GM12878 (cell line): Measurements from ENCODE around the gene B9D1. TPM values are rescaled to one million over a fixed set of nuclear protein-coding genes. Genes with fewer than 3 reads are reported as not detected.

ENCODE experiments used
- ATAC-seq: fragments of 200-7000 bp; cut with Tn5 transposase; 3 replicates; pipeline ENCODE4 v1.9.1; 2020; ENCODE audit warnings: mild to moderate bottlenecking, moderate library complexity
- BruUV-seq: library from RNA; stranded (reverse); fragments of 400-500 nt; replicated peaks from 2 replicates; lab custom pipeline; 2021; lab: Mats Ljungman, UMichigan
- CTCF ChIA-PET: fragments of 300-600 bp; sonication (Branson Sonifier 250); formaldehyde crosslinking; extraction: SDS; loops from one replicate; lab custom pipeline; 2021; ENCODE audit warnings: inconsistent platforms; lab: Yijun Ruan, JAX
- POLR2A ChIA-PET: fragments of 350-600 bp; formaldehyde crosslinking; extraction: SDS; loops from one replicate; lab custom pipeline; 2021; ENCODE audit warnings: inconsistent platforms; lab: Charles Lee
- RAD21 ChIA-PET: fragments of 300-600 bp; sonication (Branson Sonifier 250); formaldehyde crosslinking; loops from one replicate; lab custom pipeline; 2023; ENCODE audit warnings: antibody characterized with exemption; ENCODE audit not compliant: unreplicated experiment; lab: Charles Lee
- SMC1A ChIA-PET: fragments of 300-600 bp; sonication (Branson Sonifier 250); formaldehyde crosslinking; loops from one replicate; lab custom pipeline; 2023; ENCODE audit not compliant: unreplicated experiment, uncharacterized antibody; lab: Charles Lee
- DNase-seq: peaks from one replicate; pipeline ENCODE4 v3.0.0-alpha.2; 2011; ENCODE audit warnings: low read depth, low spot score
- FAIRE-seq: peaks from 3 replicates; lab custom pipeline; 2011; peaks lifted over from hg19 to GRCh38; lab: Jason Lieb, UNC
- H2AFZ ChIP-seq: 2 replicates; pipeline ENCODE4 v1.6.0; 2011; ENCODE audit warnings: low read depth, low read length, control low read depth; ENCODE audit not compliant: control insufficient read depth
- H3K27ac ChIP-seq: 2 replicates; pipeline ENCODE4 v1.5.1; 2011; ENCODE audit warnings: control low read depth; ENCODE audit not compliant: control insufficient read depth, insufficient read depth
- H3K27me3 ChIP-seq, 2 experiments: replicated peaks in 1 of 2; 2 replicates each; pipeline versions ENCODE4 v1.6.0 to v1.6.1; 2011; ENCODE audit warnings: low read length in 1 of 2; ENCODE audit not compliant: control insufficient read depth in 2 of 2, insufficient read depth in 2 of 2
- H3K36me3 ChIP-seq, 2 experiments: 2 replicates each; pipeline ENCODE4 v1.5.1; 2011; ENCODE audit warnings: low read length in 1 of 2; ENCODE audit not compliant: control insufficient read depth in 2 of 2, insufficient read depth in 2 of 2
- H3K4me1 ChIP-seq: 2 replicates; pipeline ENCODE4 v1.6.1; 2011; ENCODE audit warnings: mild to moderate bottlenecking, low read length, moderate library complexity, mixed read lengths; ENCODE audit not compliant: control insufficient read depth, insufficient read depth
- H3K4me2 ChIP-seq: 2 replicates; pipeline ENCODE4 v1.6.0; 2011; ENCODE audit warnings: control low read depth; ENCODE audit not compliant: control insufficient read depth, insufficient read depth
- H3K4me3 ChIP-seq: fragments of 200-600 bp; sonication (generic); 2 replicates; pipeline ENCODE4 v1.5.1; 2016
- H3K79me2 ChIP-seq: 2 replicates; pipeline ENCODE4 v1.6.0; 2011; ENCODE audit warnings: low read length; ENCODE audit not compliant: control insufficient read depth, insufficient read depth
- H3K9ac ChIP-seq: 2 replicates; pipeline ENCODE4 v1.8.0; 2011; ENCODE audit warnings: low read length, control low read depth, mixed read lengths; ENCODE audit not compliant: control insufficient read depth, insufficient read depth
- H3K9me3 ChIP-seq: replicated peaks from 3 replicates; pipeline ENCODE4 v1.5.1; 2011; ENCODE audit warnings: mild to moderate bottlenecking, low read length; ENCODE audit not compliant: control insufficient read depth, insufficient read depth
- H4K20me1 ChIP-seq: 2 replicates; pipeline ENCODE4 v1.6.0; 2011; ENCODE audit not compliant: control insufficient read depth, insufficient read depth
- ATF3 ChIP-seq: IDR thresholded peaks from 2 replicates; pipeline ENCODE4 v1.6.1; 2011; ENCODE audit warnings: low read depth, mild to moderate bottlenecking, low read length, moderate library complexity, borderline replicate concordance; ENCODE audit errors: extremely low read depth
- BCL11A ChIP-seq: IDR thresholded peaks from 2 replicates; pipeline ENCODE4 v1.6.1; 2011; ENCODE audit warnings: low read depth, low read length
- BCLAF1 ChIP-seq: fragments of 450-650 bp; IDR thresholded peaks from 2 replicates; pipeline ENCODE4 v1.6.1; 2017; ENCODE audit warnings: antibody characterized with exemption, mild to moderate bottlenecking, moderate library complexity
- BMI1 ChIP-seq: fragments of 450-650 bp; IDR thresholded peaks from 2 replicates; pipeline ENCODE4 v1.6.1; 2016; ENCODE audit warnings: mild to moderate bottlenecking, moderate library complexity, borderline replicate concordance
- CBFB ChIP-seq: IDR thresholded peaks from 2 replicates; pipeline ENCODE4 v1.6.1; 2016; ENCODE audit warnings: antibody characterized with exemption, low read depth
- EED ChIP-seq: sonication (generic); IDR thresholded peaks from 2 replicates; pipeline ENCODE4 v1.6.1; 2016; ENCODE audit warnings: antibody characterized with exemption, low read depth
- ESRRA ChIP-seq: IDR thresholded peaks from 2 replicates; pipeline ENCODE4 v1.6.1; 2012; ENCODE audit warnings: mild to moderate bottlenecking, low read length, improper control_type of control experiment
- FOS ChIP-seq: IDR thresholded peaks from 3 replicates; pipeline ENCODE4 v1.6.1; 2011; ENCODE audit warnings: borderline replicate concordance; ENCODE audit not compliant: insufficient read length; ENCODE audit errors: extremely low read depth
- HDAC2 ChIP-seq: fragments of 200-600 bp; sonication (generic); IDR thresholded peaks from 2 replicates; pipeline ENCODE4 v1.6.1; 2017
- IKZF1 ChIP-seq: fragments of 450-650 bp; conservative IDR thresholded peaks from 2 replicates; pipeline ENCODE4 v1.6.1; 2017; ENCODE audit warnings: antibody characterized with exemption, mild to moderate bottlenecking
- NBN ChIP-seq: fragments of 450-650 bp; IDR thresholded peaks from 2 replicates; pipeline ENCODE4 v1.6.1; 2016
- NFXL1 ChIP-seq: fragments of 450-650 bp; IDR thresholded peaks from 2 replicates; pipeline ENCODE4 v1.6.1; 2017; ENCODE audit warnings: antibody characterized with exemption, mild to moderate bottlenecking, borderline replicate concordance
- NFYA ChIP-seq: IDR thresholded peaks from 2 replicates; pipeline ENCODE4 v1.6.1; 2011; ENCODE audit warnings: low read depth, mild to moderate bottlenecking, low read length, improper control_type of control experiment, borderline replicate concordance
- PKNOX1 ChIP-seq: fragments of 450-650 bp; IDR thresholded peaks from 2 replicates; pipeline ENCODE4 v1.6.1; 2016; ENCODE audit warnings: mild to moderate bottlenecking
- RCOR1 ChIP-seq: conservative IDR thresholded peaks from 2 replicates; pipeline ENCODE4 v1.6.1; 2012; ENCODE audit warnings: low read depth, low read length, improper control_type of control experiment
- SMC3 ChIP-seq: IDR thresholded peaks from 2 replicates; pipeline ENCODE4 v1.6.1; 2011; ENCODE audit warnings: low read length, improper control_type of control experiment, borderline replicate concordance
- WGBS: methylation state at CpG from one replicate; pipeline ENCODE4 v1.1.6; 2016; ENCODE audit warnings: low lambda C conversion rate; ENCODE audit not compliant: insufficient replicate concordance, insufficient coverage; ENCODE audit errors: missing lambda C conversion rate; 5-methylcytosine and 5-hydroxymethylcytosine counted together
- in situ Hi-C: fragments of 300-500 bp; cut with MboI; formaldehyde crosslinking; loops from 9 replicates; pipeline ENCODE4 v1.14.3; 2018; ENCODE audit warnings: mixed read lengths
- intact Hi-C: fragments of 100-400 bp; cut with micrococcal nuclease; formaldehyde crosslinking; loops from one replicate; pipeline ENCODE4 v1.14.2; 2022; ENCODE audit not compliant: unreplicated experiment
- polyA plus RNA-seq, 11 experiments: library from polyadenylated mRNA; depleted of rRNA in 4 of 11; unstranded in 6 of 11; stranded (reverse) in 5 of 11; fragments of >200 nt; fragmentation: Nextera tagmentation in 4 of 11; fragmentation: Illumina TruSeq in 1 of 11; extraction: Ambion mirVana in 4 of 11; extraction: Trizol in 1 of 11; gene quantifications; 1 replicate in 1 of 11; 2 replicates in 10 of 11; pipeline versions ENCODE4 v1.2.1 to v1.2.3, GENCODE V29; 2011 to 2016; ENCODE audit warnings: inconsistent platforms in 2 of 11, missing spikeins in 2 of 11, low read depth in 1 of 11
- total RNA-seq, 4 experiments: library from RNA; depleted of rRNA in 3 of 4; stranded (reverse); fragments of >200 nt in 3 of 4; fragmentation: Illumina TruSeq in 1 of 4; extraction: Trizol in 1 of 4; gene quantifications; 2 replicates each; pipeline versions ENCODE4 v1.2.1 to v1.2.3, GENCODE V29; 2013 to 2021

The B9D1 gene
- total and polyA plus RNA-seq, 10 of the 15 experiments (the other 5 are each of a cell fraction or from before 2014, with no cell fraction given) = 5.9 to 18.3 (median 9.8) TPM

DNA sequence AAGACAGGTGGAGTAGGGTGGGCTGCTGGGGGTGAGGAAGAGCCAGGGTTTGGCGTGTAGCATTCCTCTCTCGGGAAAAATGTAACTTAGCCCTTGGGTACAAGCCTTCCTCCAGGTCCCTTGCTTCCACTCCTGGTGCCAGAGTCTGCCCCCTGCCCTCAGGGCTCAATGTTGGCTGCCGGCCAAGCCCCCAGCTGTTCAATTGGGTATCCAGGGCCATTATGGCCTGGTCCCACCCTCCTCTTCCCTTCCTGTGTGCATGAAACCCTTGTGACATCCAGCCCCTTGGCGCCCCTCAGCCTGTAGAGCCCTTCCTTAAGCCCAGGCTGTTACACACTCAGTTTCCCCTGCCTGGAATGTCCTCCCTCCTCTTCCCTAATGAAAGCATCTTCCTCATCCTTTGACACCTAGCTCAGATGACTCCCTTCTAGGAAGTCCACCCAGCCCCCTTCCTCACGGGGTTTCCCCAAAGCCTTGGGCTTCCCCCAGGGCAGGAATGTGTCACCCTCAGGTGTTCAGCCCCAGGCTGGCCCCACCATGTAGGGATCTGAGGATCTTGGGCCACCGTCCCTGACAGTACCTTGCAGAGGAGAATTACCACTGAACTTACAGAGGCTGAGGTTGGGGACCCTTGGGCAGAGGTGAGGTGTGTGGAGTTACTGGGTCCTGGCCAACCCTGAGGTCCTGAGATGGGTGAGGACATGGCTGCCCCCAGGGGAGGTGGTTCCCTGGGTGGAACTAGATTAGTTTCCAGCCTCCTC, 30.0 kb downstream of the B9D1 start:
- BruUV-seq = no TSS peak
- Histone ChIP-seq H3K9me3 (no peaks in the 10 kb centered on the region), H3K9ac (no peak overlapping the region), H3K27ac (no peak overlapping the region), H3K4me1 (peaks cover 5% of the 10 kb centered on the region), H3K36me3 (no peaks in the 10 kb centered on the region), H3K4me3 (no peak overlapping the region), H3K79me2 (no peaks in the 10 kb centered on the region), H3K27me3 (no peaks in the 10 kb centered on the region; a peak in 2 of 4 replicates), H2AFZ (no peak overlapping the region), H3K4me2 (no peak overlapping the region), H4K20me1 (no peaks in the 10 kb centered on the region)
- ATAC-seq (peak; percentile 44), FAIRE-seq (no peak), DNase-seq (no peak)
- POLR2A ChIA-PET = no interaction called here
- in situ Hi-C loops = no loop called here
- RAD21 ChIA-PET = no interaction called here
- SMC1A ChIA-PET = interaction anchor here (0.8 kb wide), 1 partner anchor 30 kb away, joined by 3 read pairs; the partner anchor contains the start of gene B9D1
- intact Hi-C loops = no loop called here
- TF ChIP-seq NBN (no peak), RCOR1 (no peak), PKNOX1 (no peak), EED (0 out of 2 replicates have a peak, but pooled peaks have one; percentile 25), SMC3 (no peak), IKZF1 (0 out of 2 replicates have a peak, but pooled peaks have one; percentile 16), CBFB (no peak), FOS (no peak), NFXL1 (no peak), HDAC2 (no peak), ATF3 (no peak), NFYA (no peak), BCL11A (no peak), ESRRA (no peak), BCLAF1 (no peak), BMI1 (no peak)
- WGBS = 29% methylated on average over 6 of the region's 6 CpGs
- CTCF ChIA-PET = no interaction called here
